GM23338 (cell line): ENCODE results near the gene MYO9B.

Source experiments
- CREB1 ChIP-seq: fragments of 250-450 bp; sonication (Bioruptor Pico); IDR thresholded peaks from 2 replicates; pipeline ENCODE4 v1.5.0; 2020; ENCODE audit warnings: low read depth, mild to moderate bottlenecking, moderate library complexity
- CTCF ChIP-seq, 2 experiments: fragments of 200-600 bp in 1 of 2; sonication (generic) in 1 of 2; conservative IDR thresholded peaks; 2 replicates each; pipeline versions ENCODE4 v1.5.1 to v1.6.1; 2016 to 2017; ENCODE audit warnings: antibody characterized with exemption in 2 of 2, low read depth in 2 of 2, mild to moderate bottlenecking in 2 of 2, moderate library complexity in 1 of 2
- JUNB ChIP-seq: IDR thresholded peaks from one replicate; pipeline ENCODE4 v1.6.1; 2016; ENCODE audit warnings: antibody characterized with exemption; ENCODE audit not compliant: unreplicated experiment
- REST ChIP-seq: IDR thresholded peaks from one replicate; pipeline ENCODE4 v1.6.1; 2018; ENCODE audit warnings: antibody characterized with exemption; ENCODE audit not compliant: unreplicated experiment

- TF ChIP-seq CREB1 (CRISPR knock-in tag) (no peak), CTCF (conservative IDR thresholded peaks at IDR 0.05; ENCODE audit: low read depth in 2 of 2) (no peak), REST (no peak), JUNB (no peak)
Observed at GRCh38 chr19:17158584-17158983, 83.0 kb downstream of the MYO9B start.
